HG03558 (cell line): Measurements from ENCODE around the gene MPC2.
"Not testable (repeated sequence)": the region's sequence is repeated elsewhere in the genome, so short reads cannot be mapped to it uniquely, and the experiment has no call there.

Experiments used
- ATAC-seq: cut with Tn5 transposase; IDR thresholded peaks from one replicate; pipeline ENCODE4 v1.9.1; 2021; ENCODE audit warnings: moderate number of reproducible peaks; ENCODE audit not compliant: unreplicated experiment; ENCODE audit errors: extremely low read depth

Gene MPC2

GRCh38 chr1:167935216-167936067 lies 1.4 kb downstream of the MPC2 start:
- no peak for ATAC-seq

- no peak for ATAC-seq
Measured at GRCh38 chr1:167934426-167935215, 2.3 kb downstream of the MPC2 start.

GRCh38 chr1:167933788-167934187 lies 3.1 kb downstream of the MPC2 start:
- ATAC-seq = no peak

- no peak for ATAC-seq
Measured at GRCh38 chr1:167929725-167930124, 7.1 kb downstream of the MPC2 start.

- not testable (repeated sequence) for ATAC-seq
Measured at GRCh38 chr1:167928919-167929318, 8.0 kb downstream of the MPC2 start.

- ATAC-seq = no peak
Measured at GRCh38 chr1:167928457-167928852, 8.4 kb downstream of the MPC2 start.

GRCh38 chr1:167927046-167927754 lies 9.7 kb downstream of the MPC2 start:
- no peak for ATAC-seq

- no peak for ATAC-seq
Measured at GRCh38 chr1:167926486-167926997, 10.3 kb downstream of the MPC2 start.

GRCh38 chr1:167924543-167925231 lies 12.2 kb downstream of the MPC2 start:
- ATAC-seq = no peak

GRCh38 chr1:167924102-167924501 lies 12.8 kb downstream of the MPC2 start:
- no peak for ATAC-seq

GRCh38 chr1:167923324-167924056 lies 13.4 kb downstream of the MPC2 start:
- no peak for ATAC-seq

- no peak for ATAC-seq
Measured at GRCh38 chr1:167922611-167923074, 14.2 kb downstream of the MPC2 start.

GRCh38 chr1:167922023-167922422 lies 14.8 kb downstream of the MPC2 start:
- no peak for ATAC-seq

GRCh38 chr1:167916766-167917511 lies 19.9 kb downstream of the MPC2 start:
- ATAC-seq = no peak

- ATAC-seq = no peak
Measured at GRCh38 chr1:167915569-167915968, 21.3 kb downstream of the MPC2 start.

GRCh38 chr1:167913895-167914496 lies 22.9 kb downstream of the MPC2 start, which contains the start of gene ADCY10:
TSS of gene ADCY10 (minus strand) at chr1:167914134. CDS start at chr1:167905140, 8,994 bp downstream.
- ATAC-seq = no peak

GRCh38 chr1:167912294-167912693 lies 24.6 kb downstream of the MPC2 start:
- no peak for ATAC-seq

GRCh38 chr1:167911413-167911812 lies 25.5 kb downstream of the MPC2 start:
- no peak for ATAC-seq
